Measurements from ENCODE around the gene TMEM9B. TPM values are rescaled to one million over a fixed set of nuclear protein-coding genes. Genes with fewer than 3 reads are reported as not detected.

The TMEM9B gene
- total and polyA plus RNA-seq, 8 donors = 12.8 to 39.4 (median 19.5) TPM

Other genes starting within 250 kb of the TMEM9B start
- 10 to 100 TPM in 1 of 6 donors, 1 to 10 TPM in 5; 6.3 to 11.6 (median 7.9) TPM for gene AKIP1, start 53.3 kb downstream of the TMEM9B start, total RNA-seq
- 10 to 100 TPM in 1 of 2 donors, 1 to 10 TPM in 1; 6.5 to 11.6 TPM for gene AKIP1, start 53.3 kb downstream of the TMEM9B start, polyA plus RNA-seq
- gene C11orf16, start 31.5 kb downstream of the TMEM9B start, total RNA-seq = not detected
- gene C11orf16, start 31.5 kb downstream of the TMEM9B start, polyA plus RNA-seq = not detected
- under 1 TPM in 1 of 6 donors, not detected in 5; 0.34 TPM for gene ASCL3, start 21.4 kb downstream of the TMEM9B start, total RNA-seq
- gene ASCL3, start 21.4 kb downstream of the TMEM9B start, polyA plus RNA-seq = not detected
- gene NRIP3, start 39.6 kb upstream of the TMEM9B start, total RNA-seq = under 1 TPM; 0.16 to 0.44 (median 0.28) TPM
- under 1 TPM; 0.04 to 0.26 TPM for gene NRIP3, start 39.6 kb upstream of the TMEM9B start, polyA plus RNA-seq
- gene SCUBE2, start 127.2 kb upstream of the TMEM9B start, total RNA-seq = 10 to 100 TPM in 3 of 6 donors, 1 to 10 TPM in 3; 7.1 to 33.8 (median 16.5) TPM
- gene SCUBE2, start 127.2 kb upstream of the TMEM9B start, polyA plus RNA-seq = 10 to 100 TPM in 1 of 2 donors, 1 to 10 TPM in 1; 3.8 to 28.0 TPM

Measured in pancreas (tissue), 8 donors.